IMR-90 (cell line): Measurements from ENCODE around the gene LRRFIP1.

Source experiments
- BHLHE40 ChIP-seq: fragments of 150-350 bp; IDR thresholded peaks from 2 replicates; pipeline ENCODE4 v1.6.1; 2016; ENCODE audit warnings: mild to moderate bottlenecking, low read depth, low read length
- CEBPB ChIP-seq: IDR thresholded peaks from 2 replicates; pipeline ENCODE4 v1.6.1; 2012; ENCODE audit warnings: low read depth, low read length, improper control_type of control experiment
- FOS ChIP-seq: fragments of 150-350 bp; IDR thresholded peaks from 2 replicates; pipeline ENCODE4 v1.6.1; 2016; ENCODE audit warnings: low read depth, low read length
- MAFK ChIP-seq: IDR thresholded peaks from 2 replicates; pipeline ENCODE4 v1.6.1; 2012; ENCODE audit warnings: low read depth, low read length, improper control_type of control experiment
- MXI1 ChIP-seq: IDR thresholded peaks from 2 replicates; pipeline ENCODE4 v1.6.1; 2012; ENCODE audit warnings: low read depth, mild to moderate bottlenecking, low read length, moderate library complexity, borderline replicate concordance
- POLR2A ChIP-seq: IDR thresholded peaks from 2 replicates; pipeline ENCODE4 v1.6.1; 2012; ENCODE audit warnings: mild to moderate bottlenecking, low read depth, low read length
- RAD21 ChIP-seq: IDR thresholded peaks from 2 replicates; pipeline ENCODE4 v1.6.1; 2012; ENCODE audit warnings: low read length, improper control_type of control experiment
- RCOR1 ChIP-seq: IDR thresholded peaks from 2 replicates; pipeline ENCODE4 v1.6.1; 2012; ENCODE audit warnings: mild to moderate bottlenecking, low read length, improper control_type of control experiment; ENCODE audit not compliant: insufficient replicate concordance
- RFX5 ChIP-seq: IDR thresholded peaks from 2 replicates; pipeline ENCODE4 v1.8.0; 2012; ENCODE audit warnings: low read depth, mild to moderate bottlenecking, low read length, moderate library complexity
- SMC3 ChIP-seq: fragments of 150-350 bp; IDR thresholded peaks from 2 replicates; pipeline ENCODE4 v1.6.1; 2016; ENCODE audit warnings: low read depth, mild to moderate bottlenecking, antibody characterized with exemption, low read length, moderate library complexity
- TF ChIP-seq, protein P1 (sequence below): conservative IDR thresholded peaks from 2 replicates; pipeline ENCODE4 v1.5.1; 2012; ENCODE audit warnings: mild to moderate bottlenecking, low read depth, low read length, improper control_type of control experiment
- TF ChIP-seq, protein P2 (sequence below): fragments of 150-350 bp; IDR thresholded peaks from 2 replicates; pipeline ENCODE4 v1.6.1; 2017; ENCODE audit warnings: mild to moderate bottlenecking, antibody characterized with exemption, low read length, low read depth

DNA sequence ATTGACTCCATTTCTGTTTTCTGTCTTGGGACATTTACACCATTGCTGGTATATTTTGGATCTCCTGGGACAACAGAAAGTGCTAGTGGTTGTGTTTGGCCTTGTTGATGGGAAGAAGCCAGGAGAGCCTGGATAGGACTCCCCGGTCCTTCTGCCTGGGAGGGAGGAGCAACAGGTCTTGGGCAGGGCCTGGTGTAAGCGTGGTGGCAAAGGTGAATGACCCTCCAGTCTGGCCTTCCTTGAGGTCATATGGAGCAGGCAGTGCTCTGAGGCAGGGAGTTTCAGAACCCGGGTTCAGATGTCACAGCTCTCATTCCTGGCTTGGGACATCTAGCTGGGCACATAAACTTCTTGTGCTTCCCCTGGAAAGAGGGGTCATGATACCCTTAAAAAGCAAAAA is 115.2 kb downstream of the LRRFIP1 start:
- TF ChIP-seq, protein P1, sequence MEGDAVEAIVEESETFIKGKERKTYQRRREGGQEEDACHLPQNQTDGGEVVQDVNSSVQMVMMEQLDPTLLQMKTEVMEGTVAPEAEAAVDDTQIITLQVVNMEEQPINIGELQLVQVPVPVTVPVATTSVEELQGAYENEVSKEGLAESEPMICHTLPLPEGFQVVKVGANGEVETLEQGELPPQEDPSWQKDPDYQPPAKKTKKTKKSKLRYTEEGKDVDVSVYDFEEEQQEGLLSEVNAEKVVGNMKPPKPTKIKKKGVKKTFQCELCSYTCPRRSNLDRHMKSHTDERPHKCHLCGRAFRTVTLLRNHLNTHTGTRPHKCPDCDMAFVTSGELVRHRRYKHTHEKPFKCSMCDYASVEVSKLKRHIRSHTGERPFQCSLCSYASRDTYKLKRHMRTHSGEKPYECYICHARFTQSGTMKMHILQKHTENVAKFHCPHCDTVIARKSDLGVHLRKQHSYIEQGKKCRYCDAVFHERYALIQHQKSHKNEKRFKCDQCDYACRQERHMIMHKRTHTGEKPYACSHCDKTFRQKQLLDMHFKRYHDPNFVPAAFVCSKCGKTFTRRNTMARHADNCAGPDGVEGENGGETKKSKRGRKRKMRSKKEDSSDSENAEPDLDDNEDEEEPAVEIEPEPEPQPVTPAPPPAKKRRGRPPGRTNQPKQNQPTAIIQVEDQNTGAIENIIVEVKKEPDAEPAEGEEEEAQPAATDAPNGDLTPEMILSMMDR, result no peak
- TF ChIP-seq RAD21, result no peak
- TF ChIP-seq POLR2A, result 0 out of 2 replicates have a peak, but pooled peaks have one; percentile 21
- no peak for TF ChIP-seq CEBPB
- TF ChIP-seq MAFK, result no peak
- TF ChIP-seq, protein P2, sequence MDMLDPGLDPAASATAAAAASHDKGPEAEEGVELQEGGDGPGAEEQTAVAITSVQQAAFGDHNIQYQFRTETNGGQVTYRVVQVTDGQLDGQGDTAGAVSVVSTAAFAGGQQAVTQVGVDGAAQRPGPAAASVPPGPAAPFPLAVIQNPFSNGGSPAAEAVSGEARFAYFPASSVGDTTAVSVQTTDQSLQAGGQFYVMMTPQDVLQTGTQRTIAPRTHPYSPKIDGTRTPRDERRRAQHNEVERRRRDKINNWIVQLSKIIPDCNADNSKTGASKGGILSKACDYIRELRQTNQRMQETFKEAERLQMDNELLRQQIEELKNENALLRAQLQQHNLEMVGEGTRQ, result no peak
- TF ChIP-seq RFX5, result no peak
- TF ChIP-seq SMC3, result no peak
- no peak for TF ChIP-seq RCOR1
- no peak for TF ChIP-seq MXI1
- TF ChIP-seq BHLHE40, result no peak
- no peak for TF ChIP-seq FOS
